ENCODE data around the gene TMX3. TPM values are rescaled to one million over a fixed set of nuclear protein-coding genes. Genes with fewer than 3 reads are reported as not detected.

Gene TMX3
- total and polyA plus RNA-seq, 2 donors (not counting 1 experiment from before 2014, with no cell fraction given), result 107 TPM

GRCh38 chr18:68721681-68722583 is 7.0 kb upstream of the TMX3 start:
- H3K9ac ChIP-seq (ENCODE audit: insufficient read depth, low read length), result peak overlapping the region; percentile 0
- H3K27ac ChIP-seq (ENCODE audit: insufficient read depth, low read length), result peak overlapping the region; percentile 39
- no peaks in the 10 kb centered on the region for H3K79me2 ChIP-seq (ENCODE audit: control insufficient read depth, insufficient read depth, low read length)
- H3K4me2 ChIP-seq (ENCODE audit: extremely low read depth, insufficient read depth, low read length), result peak overlapping the region; percentile 89
- H3K4me3 ChIP-seq (replicated peaks in 1 of 4; ENCODE audit: control extremely low read depth in 1 of 4, insufficient read depth in 1 of 4, low read depth in 3 of 4, low read length in 4 of 4), result peak overlapping the region; percentile 24 to 54 (median 40)
- no peaks in the 10 kb centered on the region for H3K36me3 ChIP-seq (ENCODE audit: control insufficient read depth, insufficient read depth, low read length)
- H3K27me3 ChIP-seq (ENCODE audit: control insufficient read depth, insufficient read depth, low read length), result no peaks in the 10 kb centered on the region
- H2AFZ ChIP-seq (ENCODE audit: low read length), result peak overlapping the region; percentile 74
- TF ChIP-seq EZH2 (IDR thresholded peaks at IDR 0.05; ENCODE audit: low read length, missing control alignments), result no peak
- TF ChIP-seq CTCF (conservative IDR thresholded peaks at IDR 0.05 in 1 of 2, IDR thresholded peaks at IDR 0.05 in 1 of 2; ENCODE audit: low read depth in 1 of 2, low read length in 2 of 2), result no peak
- H3K9me3 ChIP-seq (ENCODE audit: control insufficient read depth, insufficient read depth, low read depth, low read length), result no peaks in the 10 kb centered on the region
- no peaks in the 10 kb centered on the region for H4K20me1 ChIP-seq (ENCODE audit: control insufficient read depth, extremely low read depth, insufficient read depth, low read length)
- peak in 1 of 2 donors; percentile 34 for DNase-seq (ENCODE audit: low read depth in 2 of 2)
- no peaks in the 10 kb centered on the region for H3K4me1 ChIP-seq (ENCODE audit: control insufficient read depth, extremely low read depth, insufficient read depth, low read length)

- H3K4me3 ChIP-seq (replicated peaks in 1 of 4; ENCODE audit: control extremely low read depth in 1 of 4, insufficient read depth in 1 of 4, low read depth in 3 of 4, low read length in 4 of 4), result peak overlapping the region; percentile 86 to 94 (median 88)
- no peak for TF ChIP-seq EZH2 (IDR thresholded peaks at IDR 0.05; ENCODE audit: low read length, missing control alignments)
- TF ChIP-seq CTCF (conservative IDR thresholded peaks at IDR 0.05 in 1 of 2, IDR thresholded peaks at IDR 0.05 in 1 of 2; ENCODE audit: low read depth in 1 of 2, low read length in 2 of 2), result no peak
- peaks cover 10% of the 10 kb centered on the region for H3K36me3 ChIP-seq (ENCODE audit: control insufficient read depth, insufficient read depth, low read length)
- H3K9ac ChIP-seq (ENCODE audit: insufficient read depth, low read length), result peak overlapping the region; percentile 78
- peak overlapping the region; percentile 64 for H3K27ac ChIP-seq (ENCODE audit: insufficient read depth, low read length)
- H3K27me3 ChIP-seq (ENCODE audit: control insufficient read depth, insufficient read depth, low read length), result no peaks in the 10 kb centered on the region
- H2AFZ ChIP-seq (ENCODE audit: low read length), result peak overlapping the region; percentile 56
- H4K20me1 ChIP-seq (ENCODE audit: control insufficient read depth, extremely low read depth, insufficient read depth, low read length), result no peaks in the 10 kb centered on the region
- H3K9me3 ChIP-seq (ENCODE audit: control insufficient read depth, insufficient read depth, low read depth, low read length), result no peaks in the 10 kb centered on the region
- peaks cover 2% of the 10 kb centered on the region for H3K4me1 ChIP-seq (ENCODE audit: control insufficient read depth, extremely low read depth, insufficient read depth, low read length)
- peaks cover 32% of the 10 kb centered on the region for H3K79me2 ChIP-seq (ENCODE audit: control insufficient read depth, insufficient read depth, low read length)
- peak overlapping the region; percentile 93 for H3K4me2 ChIP-seq (ENCODE audit: extremely low read depth, insufficient read depth, low read length)
- peak; percentile 15 to 20 for DNase-seq (ENCODE audit: low read depth in 2 of 2)
Observed at GRCh38 chr18:68714366-68714711, 569 bp downstream of the TMX3 start.

- Histone ChIP-seq H3K9ac (ENCODE audit: insufficient read depth, low read length) (no peak overlapping the region), H3K4me3 (replicated peaks in 1 of 4; ENCODE audit: control extremely low read depth in 1 of 4, insufficient read depth in 1 of 4, low read depth in 3 of 4, low read length in 4 of 4) (peak overlapping the region; percentile 86 to 94 (median 88)), H3K79me2 (ENCODE audit: control insufficient read depth, insufficient read depth, low read length) (peaks cover 32% of the 10 kb centered on the region), H3K4me2 (ENCODE audit: extremely low read depth, insufficient read depth, low read length) (peak overlapping the region; percentile 93), H4K20me1 (ENCODE audit: control insufficient read depth, extremely low read depth, insufficient read depth, low read length) (no peaks in the 10 kb centered on the region), H3K9me3 (ENCODE audit: control insufficient read depth, insufficient read depth, low read depth, low read length) (no peaks in the 10 kb centered on the region), H3K27ac (ENCODE audit: insufficient read depth, low read length) (peak overlapping the region; percentile 64), H3K4me1 (ENCODE audit: control insufficient read depth, extremely low read depth, insufficient read depth, low read length) (peaks cover 2% of the 10 kb centered on the region), H3K36me3 (ENCODE audit: control insufficient read depth, insufficient read depth, low read length) (peaks cover 10% of the 10 kb centered on the region), H3K27me3 (ENCODE audit: control insufficient read depth, insufficient read depth, low read length) (no peaks in the 10 kb centered on the region), H2AFZ (ENCODE audit: low read length) (no peak overlapping the region)
- TF ChIP-seq EZH2 (IDR thresholded peaks at IDR 0.05; ENCODE audit: low read length, missing control alignments), result no peak
- no peak for TF ChIP-seq CTCF (conservative IDR thresholded peaks at IDR 0.05 in 1 of 2, IDR thresholded peaks at IDR 0.05 in 1 of 2; ENCODE audit: low read depth in 1 of 2, low read length in 2 of 2)
- DNase-seq (ENCODE audit: low read depth in 2 of 2), result peak in 1 of 2 donors; percentile 16
Observed at GRCh38 chr18:68713796-68714195, 1.1 kb downstream of the TMX3 start.

Measured in fibroblast of lung (primary cell).